NCI-H1694 (cell line): ENCODE results near the gene SH3PXD2A.

Experiments
- DNase-seq: peaks from one replicate; lab custom pipeline; 2025; lab: John Stamatoyannopoulos, UW

The SH3PXD2A gene

DNA sequence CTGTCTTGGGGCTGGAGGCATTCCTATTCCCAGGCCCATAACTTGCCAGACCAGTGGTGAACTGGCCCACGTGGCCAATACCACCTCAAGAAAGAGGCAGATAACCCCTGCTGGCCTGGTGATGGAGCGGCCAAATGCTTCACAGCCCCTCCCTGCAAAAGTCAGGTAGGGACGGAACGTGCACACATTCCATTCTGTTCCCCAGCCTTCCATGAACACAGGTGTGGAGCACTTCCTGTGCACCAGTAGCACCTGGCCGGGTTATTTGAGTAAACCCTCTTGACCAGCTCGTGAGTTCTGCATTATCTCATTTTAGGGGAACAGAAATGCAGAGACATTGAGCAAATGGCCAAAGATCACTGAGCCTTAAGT lies 134.4 kb downstream of the SH3PXD2A start:
- DNase-seq: no peak

DNA sequence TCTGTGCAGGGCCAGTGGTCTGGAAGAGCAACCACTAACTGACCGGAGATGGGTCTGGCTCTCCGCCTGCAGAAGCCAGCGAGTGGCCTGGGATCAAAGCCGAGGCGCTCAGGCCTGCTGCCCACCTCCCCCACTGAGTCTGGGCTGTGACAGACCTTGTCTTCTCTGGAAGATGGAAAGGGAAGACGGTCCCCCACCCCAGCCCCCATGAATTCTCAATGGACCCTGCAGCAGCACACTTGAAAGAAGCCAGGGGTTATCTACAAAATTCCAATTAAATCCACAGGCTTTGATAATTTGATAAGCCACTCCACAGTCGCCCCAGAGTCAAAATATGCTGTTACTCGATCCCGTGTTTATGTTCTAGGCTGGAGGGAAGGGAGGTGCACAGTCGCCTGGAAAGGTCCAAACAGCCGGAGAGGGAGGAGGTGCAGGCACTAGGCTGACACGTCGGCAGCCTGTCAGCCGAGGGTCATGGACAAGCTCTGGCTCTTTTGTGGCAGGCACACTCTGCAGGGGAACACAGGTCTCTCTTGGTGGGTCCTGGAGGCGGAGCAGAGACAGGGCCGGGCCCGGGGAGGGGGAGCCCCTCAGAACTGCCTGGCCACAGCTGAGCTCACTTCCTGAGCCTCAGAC lies 134.9 kb downstream of the SH3PXD2A start:
- DNase-seq: no peak

DNA sequence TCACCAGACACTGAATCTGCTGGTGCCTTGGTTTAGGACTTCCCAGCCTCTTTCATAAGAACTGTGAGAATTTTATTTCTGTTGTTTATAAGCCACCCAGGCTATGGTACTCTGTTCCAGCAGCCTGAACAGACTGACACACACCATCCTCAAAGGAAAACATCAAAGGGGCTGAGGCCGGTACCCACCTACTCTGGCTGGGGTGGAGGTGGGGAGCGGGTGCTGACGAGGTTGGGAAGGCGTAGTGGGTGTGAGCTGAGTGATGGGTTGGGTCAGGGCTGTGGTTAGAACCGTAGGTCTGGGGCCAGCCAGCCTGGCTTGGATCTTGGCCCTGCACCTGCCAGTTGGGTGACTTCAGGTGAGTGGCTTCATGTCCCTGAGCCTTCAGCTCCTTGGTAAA lies 136.3 kb downstream of the SH3PXD2A start:
- no peak for DNase-seq

DNA sequence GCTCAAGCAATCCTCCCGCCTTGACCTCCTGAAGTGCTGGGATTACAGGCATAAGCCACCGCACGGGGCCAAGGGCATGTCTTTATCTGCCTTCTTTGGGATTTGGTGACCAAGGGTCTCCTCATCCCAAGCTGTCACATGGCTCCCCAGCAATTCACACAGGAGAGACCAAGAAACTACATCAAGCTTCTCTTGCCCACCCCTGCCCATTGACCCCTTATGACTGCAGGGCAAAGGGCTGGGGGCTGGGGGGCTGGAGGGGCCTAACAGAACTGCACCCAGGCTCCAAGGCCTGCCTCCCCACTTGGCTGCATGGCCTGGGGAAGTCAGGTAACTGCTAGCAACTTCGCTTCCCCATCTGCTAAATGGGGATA lies 137.1 kb downstream of the SH3PXD2A start:
- no peak for DNase-seq

DNA sequence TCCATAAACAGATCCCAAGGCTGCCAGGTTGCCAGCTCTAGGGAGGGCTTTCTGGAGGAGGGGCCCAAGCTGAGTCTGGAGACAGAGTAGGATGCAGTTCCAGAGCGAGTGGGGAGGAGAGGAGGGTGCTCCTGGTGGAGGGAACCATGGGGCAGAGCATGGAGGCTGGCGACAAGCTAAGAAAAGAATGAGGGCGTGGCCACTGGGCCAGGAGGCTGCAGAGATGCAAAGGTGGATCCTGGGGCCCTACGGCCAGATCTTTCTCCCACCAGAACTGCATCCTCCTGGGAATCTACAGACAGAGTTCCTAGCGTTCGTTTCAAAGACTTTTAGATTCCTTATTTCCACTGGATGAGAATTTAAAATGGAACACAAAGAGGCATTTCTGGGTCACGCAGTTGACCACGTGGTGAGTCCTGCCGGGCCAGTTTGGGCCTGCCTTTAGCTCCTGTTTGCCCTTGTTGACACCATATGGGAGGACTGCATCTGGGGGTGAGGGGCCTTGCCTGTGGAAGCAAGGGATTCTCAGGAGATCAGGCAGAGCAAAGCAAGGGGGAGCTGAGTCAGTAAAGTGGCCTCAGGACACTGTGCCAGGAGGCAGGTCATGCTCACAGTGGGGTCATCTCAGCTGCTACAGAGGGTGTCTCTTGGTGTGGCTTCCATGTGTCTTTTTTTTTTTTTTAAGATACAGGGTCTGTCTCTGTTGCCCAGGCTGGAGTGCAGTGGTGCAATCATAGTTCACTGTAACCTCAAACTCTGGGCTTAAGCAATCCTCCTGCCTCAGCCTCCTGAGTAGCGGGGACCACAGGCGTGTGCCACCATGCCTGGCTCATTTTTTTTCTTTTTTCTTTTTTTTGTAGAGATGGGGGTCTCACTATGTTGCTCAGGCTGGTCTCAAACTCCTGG lies 137.8 kb downstream of the SH3PXD2A start:
- no peak for DNase-seq

DNA sequence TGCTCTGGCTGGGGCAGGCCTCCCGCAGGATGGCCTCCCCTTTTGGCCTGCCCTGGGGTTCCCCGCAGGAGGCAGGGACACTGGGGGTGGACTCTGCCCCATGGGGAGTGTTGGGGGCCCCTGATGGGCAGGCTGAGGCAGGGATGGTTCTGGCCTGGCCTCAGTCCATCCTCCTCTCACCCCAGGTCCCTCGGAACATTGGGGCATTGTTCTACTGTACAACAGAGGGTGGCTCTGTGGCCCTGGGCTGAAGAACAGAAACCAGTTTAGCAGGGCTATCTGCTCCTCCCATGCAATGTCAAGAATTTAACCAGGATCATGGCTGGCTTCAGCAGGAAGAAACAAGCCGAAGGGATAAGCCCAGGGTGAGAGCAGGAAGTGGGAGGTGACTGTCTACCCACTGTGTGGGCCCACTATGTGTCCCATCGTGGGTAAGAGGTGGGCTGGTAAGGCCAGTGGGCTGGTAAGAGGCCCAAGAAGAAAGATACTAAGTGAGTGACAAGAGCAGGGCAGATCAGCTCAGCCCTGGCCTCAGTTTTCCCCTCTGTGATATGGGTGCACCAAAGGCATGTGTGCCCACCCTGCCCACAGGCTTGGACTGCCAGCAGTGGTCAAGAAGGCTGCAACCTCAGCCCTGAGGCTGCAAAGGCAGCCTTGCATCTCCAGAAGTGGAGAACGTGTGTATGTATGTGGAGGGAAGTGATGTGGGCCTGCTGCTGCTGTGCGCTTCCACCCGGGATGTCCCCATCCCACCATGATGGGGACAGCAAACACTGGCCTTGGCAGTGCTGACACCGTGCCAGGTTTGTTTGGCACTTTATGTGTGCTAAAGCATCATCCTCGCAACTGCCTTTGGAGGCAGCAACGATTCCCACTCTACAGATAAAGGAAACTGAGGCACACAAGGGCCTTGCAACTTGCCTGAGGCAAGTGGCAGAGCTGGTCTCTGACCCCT lies 138.9 kb downstream of the SH3PXD2A start:
- DNase-seq: no peak

DNA sequence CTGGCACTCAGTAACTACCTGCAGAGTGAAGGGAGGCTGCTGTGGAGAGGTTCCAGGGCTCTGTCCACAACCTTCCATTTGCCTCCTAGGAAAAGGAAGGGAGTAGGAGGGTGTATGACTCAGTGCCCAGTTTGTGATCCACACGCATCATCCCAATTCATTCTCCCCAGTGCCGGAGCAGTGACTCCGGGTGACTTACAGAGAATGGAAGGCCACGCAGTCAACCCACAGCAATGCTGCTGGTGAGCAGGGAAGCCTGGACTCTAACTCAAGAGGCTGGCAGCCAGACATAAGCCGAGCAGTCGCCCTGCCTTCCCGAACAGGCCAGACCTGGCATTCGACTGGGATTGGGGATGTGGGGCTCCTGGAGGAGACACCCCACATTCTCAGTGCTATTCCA lies 139.9 kb downstream of the SH3PXD2A start:
- DNase-seq: no peak

DNA sequence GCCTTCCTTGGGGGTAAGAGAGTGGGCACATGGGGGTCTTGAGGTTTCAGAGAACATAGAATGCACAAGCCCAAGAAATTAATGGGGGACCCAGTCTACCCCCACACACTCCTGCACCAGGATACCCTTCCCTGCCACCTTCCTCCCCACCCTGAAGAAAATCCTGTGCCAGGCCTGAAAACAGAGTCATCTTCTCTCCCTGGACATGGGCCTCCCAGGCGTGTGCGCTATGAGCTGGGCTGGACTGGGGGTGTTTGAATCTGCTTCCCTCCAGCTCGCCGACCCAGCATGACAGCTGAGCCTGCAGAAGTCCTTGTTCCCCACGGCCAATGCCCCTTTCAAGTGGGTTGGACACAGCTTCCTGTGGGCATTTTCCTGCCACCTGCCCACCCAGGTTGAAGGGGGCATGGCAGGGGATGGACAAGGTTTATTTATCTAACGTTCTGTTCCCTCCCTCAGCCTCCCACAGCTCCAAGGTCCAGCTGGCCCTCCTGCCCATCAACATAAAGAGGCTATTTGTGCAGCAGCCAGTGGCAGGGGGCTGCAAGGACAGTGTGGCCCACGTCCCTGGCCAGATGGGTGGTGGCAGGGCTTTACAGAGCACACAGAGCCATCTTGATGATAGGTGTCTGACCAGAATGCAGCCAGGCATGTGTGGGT lies 141.0 kb downstream of the SH3PXD2A start:
- DNase-seq: no peak

DNA sequence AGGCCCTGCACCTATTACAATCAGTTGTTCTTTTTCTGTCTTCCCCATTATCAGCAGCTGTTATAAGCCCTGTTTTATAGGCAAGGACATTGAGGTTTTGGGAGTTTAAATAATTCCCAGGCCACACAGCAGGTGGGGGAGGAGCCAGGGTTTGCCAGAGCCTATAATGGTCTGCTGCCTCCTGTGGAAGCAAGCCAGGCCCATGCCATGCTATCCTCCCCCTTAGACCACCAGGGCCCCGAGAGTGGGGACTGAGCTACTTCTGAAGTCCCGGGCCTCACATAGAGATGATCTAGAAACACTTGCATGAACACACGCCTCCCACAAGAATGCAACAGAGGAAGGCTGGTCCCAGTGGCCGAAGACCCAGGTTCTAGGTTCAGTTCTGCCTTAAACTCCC lies 141.7 kb downstream of the SH3PXD2A start:
- DNase-seq: no peak

DNA sequence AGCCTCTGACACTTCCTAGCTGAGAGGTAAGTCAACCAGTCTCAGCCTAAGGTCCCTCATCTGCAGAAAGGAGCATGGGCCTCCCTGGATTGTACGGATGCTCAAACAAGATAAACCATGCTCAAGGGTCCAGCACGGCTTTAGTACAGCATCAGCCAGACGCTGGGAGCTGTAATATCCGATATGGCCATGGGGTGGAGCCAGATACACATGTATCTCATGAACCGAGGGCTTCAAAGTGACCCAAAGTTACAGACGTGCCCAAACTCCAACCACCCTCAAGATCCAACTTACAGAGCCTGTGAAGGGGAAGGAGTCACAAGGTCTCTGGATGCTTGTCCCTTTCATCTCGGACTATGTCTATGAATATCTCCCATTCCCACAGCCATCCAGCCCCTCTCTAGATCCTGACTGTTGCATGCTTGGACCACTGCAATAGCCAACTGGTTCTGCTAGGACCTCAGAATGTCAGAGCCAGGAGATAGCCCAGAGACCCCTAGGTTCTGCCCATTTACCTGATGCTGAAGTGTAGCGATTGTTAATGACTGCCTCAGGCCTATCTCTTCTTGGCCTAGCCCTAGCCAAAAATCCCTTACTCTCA lies 142.4 kb downstream of the SH3PXD2A start:
- peak; percentile 69 for DNase-seq

DNA sequence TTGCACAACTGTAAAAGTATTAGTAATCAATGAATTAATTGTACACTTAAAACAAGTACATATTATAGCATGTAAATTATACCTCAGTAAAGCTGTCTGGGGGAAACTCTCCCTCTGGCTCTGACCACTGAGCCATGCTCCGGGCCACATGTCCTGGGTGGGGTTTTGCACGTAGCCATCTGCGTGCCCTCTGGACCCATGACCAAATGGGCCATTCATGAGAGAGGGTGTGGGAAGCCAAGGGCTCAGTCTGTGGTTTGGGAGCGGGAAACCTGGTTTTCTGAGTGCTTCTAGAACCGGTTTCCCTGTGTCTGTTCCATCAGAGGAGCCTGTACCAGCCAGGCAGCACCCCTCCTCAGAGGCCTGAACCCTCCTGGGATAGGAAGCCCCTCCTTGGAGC lies 143.2 kb downstream of the SH3PXD2A start:
- no peak for DNase-seq

DNA sequence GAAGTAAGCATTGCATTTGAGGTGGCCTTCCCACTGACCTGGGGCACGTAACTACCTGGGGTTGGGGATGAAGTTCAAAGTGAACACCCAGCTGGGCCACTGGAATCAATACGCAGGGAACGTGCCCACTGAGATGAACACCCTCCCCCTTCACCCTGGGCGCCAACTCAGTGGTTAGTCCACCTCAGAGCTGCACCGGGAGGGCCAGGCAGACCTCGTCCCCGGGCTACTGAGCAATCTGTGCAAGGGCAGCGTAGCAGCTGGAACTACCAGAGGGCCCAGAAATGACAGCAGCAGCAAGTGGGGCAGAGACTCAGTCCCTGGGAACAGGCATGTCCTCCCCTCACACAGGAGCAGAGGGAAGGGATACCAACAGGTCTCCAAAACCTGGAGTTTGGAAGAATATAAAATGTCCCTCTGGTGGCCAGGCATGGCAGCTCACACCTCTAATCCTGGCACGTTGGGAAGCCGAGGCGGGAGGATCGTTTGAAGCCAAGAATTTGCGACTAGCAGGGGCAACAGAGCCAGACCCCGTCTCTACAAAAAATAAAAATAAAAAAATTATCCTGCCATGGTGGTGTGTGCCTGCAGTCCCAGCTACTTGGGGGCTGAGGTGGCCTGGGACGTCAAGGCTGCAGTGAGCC lies 143.9 kb downstream of the SH3PXD2A start:
- DNase-seq: no peak

DNA sequence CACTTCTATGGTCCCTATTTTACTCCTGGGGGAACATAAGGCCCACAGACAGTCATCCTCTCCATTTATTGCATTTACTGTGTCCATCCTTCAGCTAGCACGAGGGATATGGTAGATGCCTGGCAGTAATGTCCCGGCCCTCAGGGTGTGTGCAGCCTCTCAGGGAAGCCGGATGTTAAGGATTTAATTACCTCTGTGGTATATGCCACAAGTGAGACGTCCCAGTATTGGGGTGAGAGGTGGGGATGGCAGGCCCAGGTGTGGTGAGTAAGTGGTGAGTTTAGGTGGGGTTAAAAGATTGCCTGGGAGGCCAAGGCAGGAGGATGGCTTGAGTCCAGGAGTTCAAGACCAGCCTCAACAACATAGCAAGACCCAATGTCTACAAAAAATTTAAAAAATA lies 144.9 kb downstream of the SH3PXD2A start:
- no peak for DNase-seq

DNA sequence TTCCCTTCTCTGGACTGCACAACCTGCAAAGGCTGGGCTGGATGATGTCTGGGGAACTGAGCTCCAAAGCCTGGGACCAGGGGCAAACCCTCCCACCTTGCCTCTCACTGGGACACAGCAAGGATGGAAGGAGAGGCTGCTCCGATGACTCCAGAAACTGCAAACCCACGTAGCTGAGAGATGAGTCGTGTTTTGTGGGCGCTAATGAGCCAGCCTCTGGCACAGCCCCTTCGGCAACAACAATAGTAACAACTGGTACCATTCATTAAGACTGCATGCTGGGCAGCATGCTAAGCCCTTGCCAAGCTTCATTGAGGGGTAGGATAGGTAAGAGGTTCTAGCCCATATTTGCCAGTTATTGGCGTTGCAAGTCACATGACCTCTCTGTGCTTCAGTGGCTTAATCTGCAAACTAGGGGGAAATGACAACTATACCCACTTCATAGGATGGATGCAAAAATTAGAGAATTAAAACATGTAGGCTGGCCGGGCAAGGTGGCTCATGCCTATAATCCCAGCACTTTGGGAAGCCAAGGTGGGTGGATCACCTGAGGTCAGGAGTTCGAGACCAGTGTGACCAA lies 145.9 kb downstream of the SH3PXD2A start:
- DNase-seq: no peak

DNA sequence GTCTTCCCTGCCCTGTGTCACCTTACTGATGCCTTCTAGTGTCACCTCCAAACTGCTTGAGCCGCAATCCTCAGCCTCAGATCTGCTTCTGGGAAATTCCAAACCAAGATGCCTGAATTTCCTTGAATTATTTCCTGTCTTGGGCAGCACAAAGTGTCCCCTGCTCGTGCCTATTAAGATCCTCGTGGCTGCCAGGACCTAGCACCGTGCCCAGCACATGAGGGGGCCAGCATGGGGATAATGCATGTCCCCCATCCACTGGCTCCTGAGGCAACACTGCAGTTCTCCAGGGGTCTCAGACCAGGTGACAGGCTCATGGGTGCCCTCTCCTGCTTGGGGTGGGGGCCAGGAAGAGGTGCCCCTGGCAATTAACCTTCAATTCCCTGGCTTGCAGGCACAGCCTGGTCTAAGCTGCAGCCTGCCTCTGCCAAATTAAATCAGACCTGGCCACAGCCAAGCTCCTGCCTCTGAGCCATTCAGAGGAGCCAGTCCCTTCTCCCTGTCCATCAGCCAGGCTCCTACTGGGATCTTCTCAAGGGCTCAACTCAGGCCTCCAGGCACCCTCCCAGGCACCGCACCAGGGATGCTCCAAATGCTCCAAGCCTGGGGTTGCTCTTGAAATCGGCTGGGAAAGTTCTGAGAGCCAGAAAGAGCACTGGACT lies 146.6 kb downstream of the SH3PXD2A start:
- no peak for DNase-seq

DNA sequence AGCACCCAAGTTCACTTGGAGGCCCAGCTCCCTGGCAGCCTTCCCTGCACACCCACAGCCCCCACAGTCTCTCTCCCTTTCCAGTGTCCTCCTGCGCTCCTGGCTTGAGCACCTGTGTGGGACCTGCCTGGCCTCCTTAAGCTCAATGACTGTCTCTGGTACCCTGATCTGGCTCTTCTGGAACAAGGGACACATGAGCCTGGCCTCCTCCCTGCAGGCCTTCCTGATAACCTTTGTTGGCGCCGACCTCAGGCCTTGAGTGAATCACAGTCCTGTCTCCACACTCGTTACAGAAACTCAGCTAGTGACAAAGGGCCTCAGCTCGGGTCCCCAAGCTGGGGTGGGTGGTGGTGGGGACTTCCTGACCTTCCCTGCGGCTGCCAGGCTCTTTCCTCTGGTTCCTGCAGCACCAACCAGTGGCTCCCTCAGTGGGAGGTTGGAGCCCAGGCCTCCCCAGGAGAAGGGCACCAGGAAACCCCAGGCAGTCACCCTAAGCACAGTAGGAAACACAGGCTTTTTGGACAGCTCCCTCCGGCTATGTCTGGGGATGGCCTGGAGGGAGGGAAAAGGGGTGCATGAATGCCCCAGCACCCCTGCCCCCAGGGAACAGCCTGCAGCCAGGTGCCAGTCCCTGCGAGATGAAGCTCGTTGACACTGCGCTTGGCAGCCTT lies 147.3 kb downstream of the SH3PXD2A start:
- no peak for DNase-seq

DNA sequence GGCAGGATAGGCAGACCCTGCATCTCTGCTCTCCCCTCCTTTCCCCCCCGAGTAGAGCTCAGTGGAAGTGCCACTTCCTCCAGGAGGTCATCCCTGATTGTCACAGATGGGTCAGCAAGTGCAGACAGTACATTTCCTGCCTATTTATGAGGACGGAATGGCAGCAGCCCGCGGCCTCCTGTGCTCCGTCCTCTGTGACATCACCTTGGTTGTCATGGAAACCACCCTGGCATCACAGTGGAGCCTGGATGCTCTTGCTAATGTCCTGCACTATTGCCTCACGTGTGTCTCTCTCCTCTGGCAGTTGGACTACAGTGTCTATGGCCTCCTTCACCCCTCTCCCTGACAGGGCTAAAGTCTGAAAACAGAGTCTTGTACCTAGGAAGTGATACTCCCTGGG lies 148.6 kb downstream of the SH3PXD2A start:
- DNase-seq: no peak

DNA sequence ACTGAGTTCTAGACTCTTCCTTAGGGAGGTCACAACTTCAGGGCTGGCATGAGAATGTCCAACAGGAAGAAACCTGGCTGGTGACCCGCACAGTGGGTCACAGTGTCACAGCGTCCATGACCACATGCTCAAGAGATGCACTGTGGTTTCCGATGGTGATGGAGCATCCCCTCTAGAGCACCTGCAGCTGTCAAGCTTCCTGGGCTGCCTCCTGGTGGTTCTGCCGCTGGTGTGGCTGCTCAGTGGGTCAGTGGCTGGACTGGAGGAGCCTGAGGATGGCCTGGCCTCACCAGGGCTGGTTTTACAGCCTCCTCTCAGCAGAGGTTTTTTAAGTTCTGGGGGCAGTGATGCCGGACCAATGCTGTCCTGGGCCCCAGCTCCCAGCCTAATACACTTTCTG lies 149.3 kb downstream of the SH3PXD2A start:
- DNase-seq: no peak
